K562 (cell line): Measurements from ENCODE around the gene CENPN.

ENCODE experiments used
- CTCF ChIP-seq, 3 experiments: IDR thresholded peaks in 2 of 3; conservative IDR thresholded peaks in 1 of 3; 2 replicates each; pipeline ENCODE4 v1.5.1; 2011 to 2012; ENCODE audit warnings: low read length in 3 of 3, mild to moderate bottlenecking in 3 of 3, control low read depth in 2 of 3, improper control_type of control experiment in 1 of 3, inconsistent platforms in 1 of 3, low read depth in 1 of 3, mixed read lengths in 1 of 3, moderate library complexity in 1 of 3; ENCODE audit not compliant: insufficient read depth in 2 of 3
- EZH2 ChIP-seq: IDR thresholded peaks from 2 replicates; pipeline ENCODE4 v1.6.1; 2012; ENCODE audit warnings: low read depth, mild to moderate bottlenecking, inconsistent platforms, low read length, borderline replicate concordance
- FOXP1 ChIP-seq: sonication (generic); formaldehyde crosslinking; IDR thresholded peaks from 2 replicates; pipeline ENCODE4 v1.8.0; 2022; ENCODE audit warnings: mild to moderate bottlenecking, missing genetic modification reagents
- IRF2 ChIP-seq: sonication (generic); formaldehyde crosslinking; IDR thresholded peaks from 2 replicates; pipeline ENCODE4 v1.8.1; 2022; ENCODE audit warnings: mild to moderate bottlenecking, missing genetic modification reagents
- MTA1 ChIP-seq: fragments of 450-650 bp; IDR thresholded peaks from 2 replicates; pipeline ENCODE4 v1.6.1; 2017; ENCODE audit warnings: borderline replicate concordance
- NR2C2 ChIP-seq, 2 experiments: fragments of 200-800 bp in 1 of 2; sonication (Bioruptor generic) in 1 of 2; sonication (generic) in 1 of 2; formaldehyde crosslinking in 1 of 2; IDR thresholded peaks; 2 replicates each; pipeline versions ENCODE4 v1.6.1 to v1.8.0; 2016 to 2022; ENCODE audit warnings: mild to moderate bottlenecking in 1 of 2, missing compliant biosample characterization in 1 of 2, missing genetic modification characterization in 1 of 2, missing genetic modification reagents in 1 of 2
- PHF8 ChIP-seq: fragments of 200-600 bp; sonication (generic); IDR thresholded peaks from 2 replicates; pipeline ENCODE4 v1.6.1; 2012; ENCODE audit warnings: mixed run types, mild to moderate bottlenecking, inconsistent platforms, low read length, moderate library complexity, borderline replicate concordance
- POLR2AphosphoS5 ChIP-seq: IDR thresholded peaks from 2 replicates; pipeline ENCODE4 v1.6.1; 2011; ENCODE audit warnings: mild to moderate bottlenecking, low read depth, low read length, moderate library complexity; ENCODE audit not compliant: control insufficient read depth, insufficient read depth
- RBM22 ChIP-seq: fragments of 200-400 bp; formaldehyde crosslinking; IDR thresholded peaks from 2 replicates; pipeline ENCODE4 v1.6.1; 2018; ENCODE audit warnings: low read length, low read depth; ENCODE audit not compliant: poor library complexity, severe bottlenecking
- ZFP30 ChIP-seq: fragments of 250-450 bp; sonication (Bioruptor Pico); IDR thresholded peaks from 2 replicates; pipeline ENCODE4 v1.8.0; 2022; ENCODE audit warnings: moderate library complexity, mild to moderate bottlenecking, inconsistent platforms, borderline replicate concordance
- TF ChIP-seq, protein P1 (sequence below): sonication (generic); formaldehyde crosslinking; IDR thresholded peaks from 2 replicates; pipeline ENCODE4 v1.8.0; 2022; ENCODE audit warnings: mild to moderate bottlenecking, missing genetic modification reagents
- TF ChIP-seq, protein P2 (sequence below): fragments of 450-650 bp; IDR thresholded peaks from 2 replicates; pipeline ENCODE4 v1.6.1; 2017; ENCODE audit warnings: antibody characterized with exemption, mild to moderate bottlenecking

- TF ChIP-seq PHF8 (no peak), FOXP1 (CRISPR knock-in tag) (no peak), NR2C2 (CRISPR knock-in tag; IDR thresholded peaks at IDR 0.05) (no peak), NR2C2 (tag; IDR thresholded peaks at IDR 0.05) (no peak), CTCF (IDR thresholded peaks at IDR 0.05 in 2 of 3, conservative IDR thresholded peaks at IDR 0.05 in 1 of 3; ENCODE audit: insufficient read depth in 2 of 3, low read depth in 1 of 3, low read length in 3 of 3) (no peak), MTA1 (no peak), POLR2AphosphoS5 (no peak), RBM22 (no peak), ZFP30 (CRISPR knock-in tag) (no peak), IRF2 (CRISPR knock-in tag) (no peak), EZH2 (no peak)
- TF ChIP-seq, protein P1, sequence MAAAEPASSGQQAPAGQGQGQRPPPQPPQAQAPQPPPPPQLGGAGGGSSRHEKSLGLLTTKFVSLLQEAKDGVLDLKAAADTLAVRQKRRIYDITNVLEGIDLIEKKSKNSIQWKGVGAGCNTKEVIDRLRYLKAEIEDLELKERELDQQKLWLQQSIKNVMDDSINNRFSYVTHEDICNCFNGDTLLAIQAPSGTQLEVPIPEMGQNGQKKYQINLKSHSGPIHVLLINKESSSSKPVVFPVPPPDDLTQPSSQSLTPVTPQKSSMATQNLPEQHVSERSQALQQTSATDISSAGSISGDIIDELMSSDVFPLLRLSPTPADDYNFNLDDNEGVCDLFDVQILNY (CRISPR knock-in tag) = no peak
- TF ChIP-seq, protein P2, sequence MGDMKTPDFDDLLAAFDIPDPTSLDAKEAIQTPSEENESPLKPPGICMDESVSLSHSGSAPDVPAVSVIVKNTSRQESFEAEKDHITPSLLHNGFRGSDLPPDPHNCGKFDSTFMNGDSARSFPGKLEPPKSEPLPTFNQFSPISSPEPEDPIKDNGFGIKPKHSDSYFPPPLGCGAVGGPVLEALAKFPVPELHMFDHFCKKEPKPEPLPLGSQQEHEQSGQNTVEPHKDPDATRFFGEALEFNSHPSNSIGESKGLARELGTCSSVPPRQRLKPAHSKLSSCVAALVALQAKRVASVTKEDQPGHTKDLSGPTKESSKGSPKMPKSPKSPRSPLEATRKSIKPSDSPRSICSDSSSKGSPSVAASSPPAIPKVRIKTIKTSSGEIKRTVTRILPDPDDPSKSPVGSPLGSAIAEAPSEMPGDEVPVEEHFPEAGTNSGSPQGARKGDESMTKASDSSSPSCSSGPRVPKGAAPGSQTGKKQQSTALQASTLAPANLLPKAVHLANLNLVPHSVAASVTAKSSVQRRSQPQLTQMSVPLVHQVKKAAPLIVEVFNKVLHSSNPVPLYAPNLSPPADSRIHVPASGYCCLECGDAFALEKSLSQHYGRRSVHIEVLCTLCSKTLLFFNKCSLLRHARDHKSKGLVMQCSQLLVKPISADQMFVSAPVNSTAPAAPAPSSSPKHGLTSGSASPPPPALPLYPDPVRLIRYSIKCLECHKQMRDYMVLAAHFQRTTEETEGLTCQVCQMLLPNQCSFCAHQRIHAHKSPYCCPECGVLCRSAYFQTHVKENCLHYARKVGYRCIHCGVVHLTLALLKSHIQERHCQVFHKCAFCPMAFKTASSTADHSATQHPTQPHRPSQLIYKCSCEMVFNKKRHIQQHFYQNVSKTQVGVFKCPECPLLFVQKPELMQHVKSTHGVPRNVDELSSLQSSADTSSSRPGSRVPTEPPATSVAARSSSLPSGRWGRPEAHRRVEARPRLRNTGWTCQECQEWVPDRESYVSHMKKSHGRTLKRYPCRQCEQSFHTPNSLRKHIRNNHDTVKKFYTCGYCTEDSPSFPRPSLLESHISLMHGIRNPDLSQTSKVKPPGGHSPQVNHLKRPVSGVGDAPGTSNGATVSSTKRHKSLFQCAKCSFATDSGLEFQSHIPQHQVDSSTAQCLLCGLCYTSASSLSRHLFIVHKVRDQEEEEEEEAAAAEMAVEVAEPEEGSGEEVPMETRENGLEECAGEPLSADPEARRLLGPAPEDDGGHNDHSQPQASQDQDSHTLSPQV = no peak
Measured at GRCh38 chr16:81073560-81074330, 66.7 kb downstream of the CENPN start.
